HG02642 (cell line): Measurements from ENCODE around the gene ATP6V0B.

Experiments
- ATAC-seq: cut with Tn5 transposase; IDR thresholded peaks from one replicate; pipeline ENCODE4 v1.9.1; 2021; ENCODE audit warnings: mild to moderate bottlenecking; ENCODE audit not compliant: unreplicated experiment, poor library complexity

The ATP6V0B gene

DNA sequence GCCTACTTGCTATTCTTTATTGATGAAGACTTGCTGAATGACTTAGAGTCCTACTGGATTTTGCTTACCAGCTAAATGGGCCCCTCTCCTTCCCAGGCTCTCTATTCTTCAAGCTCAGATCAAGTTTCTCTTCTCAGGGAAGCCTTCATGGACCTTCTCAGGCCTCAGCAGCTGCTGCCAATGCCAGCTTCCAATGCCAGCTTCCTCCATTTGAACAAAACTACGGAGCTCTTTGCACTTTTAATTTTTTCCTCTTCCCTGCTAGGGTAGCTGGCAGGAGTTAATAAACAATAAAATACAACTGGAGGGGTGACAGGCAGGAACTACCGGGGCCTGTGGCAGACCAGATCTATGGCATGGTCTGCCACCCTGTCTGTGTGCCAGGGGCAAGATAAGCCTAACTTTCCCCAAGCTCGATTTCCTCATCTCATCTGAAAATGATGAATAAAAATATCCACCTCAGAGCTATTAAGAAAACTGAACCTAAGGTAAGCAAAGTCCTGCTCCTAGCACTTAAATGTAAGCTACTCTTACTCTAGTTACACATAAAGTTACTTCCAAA, 29.0 kb upstream of the ATP6V0B start:
- no peak for ATAC-seq

DNA sequence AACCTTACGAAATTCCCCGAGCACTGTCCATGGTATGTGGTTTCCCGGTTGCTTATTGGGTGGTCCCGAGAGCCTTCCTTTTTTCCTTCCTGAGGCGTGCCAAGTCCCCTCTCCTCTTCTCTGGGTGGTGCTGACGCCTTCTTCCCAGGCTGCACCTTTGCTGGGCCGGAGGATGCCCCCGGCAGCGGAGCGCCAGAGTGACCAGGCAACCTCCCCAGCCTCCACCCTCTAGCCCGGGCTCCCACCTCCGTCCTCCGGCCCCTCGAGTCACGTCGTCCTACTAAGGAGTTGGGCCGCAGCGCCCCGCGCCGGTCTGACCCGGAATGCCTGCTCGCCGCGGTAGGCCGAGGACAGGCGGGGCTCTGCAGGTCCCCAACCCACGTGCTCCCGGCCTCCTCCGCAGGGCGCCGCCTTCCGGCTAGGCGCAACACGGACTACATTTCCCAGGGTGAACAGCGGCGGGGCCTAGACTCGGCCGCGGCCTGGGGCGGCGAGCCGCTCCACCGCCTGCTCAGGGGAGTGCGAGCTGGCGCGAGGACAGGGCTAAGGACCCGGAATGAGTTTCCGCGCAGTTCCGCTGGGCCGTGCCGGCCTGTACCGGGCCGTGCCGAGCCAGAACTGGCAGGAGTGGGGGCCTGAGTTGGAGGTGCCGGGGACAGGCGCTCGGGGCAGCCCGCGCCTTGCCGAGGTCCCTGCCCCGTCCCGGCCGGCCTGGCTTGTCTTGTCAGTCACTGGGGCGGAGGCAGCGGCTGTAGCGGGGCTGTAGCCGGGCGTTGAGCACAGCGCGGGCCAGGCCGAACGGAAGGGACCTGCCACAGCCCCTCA, 28.3 kb upstream of the ATP6V0B start, which contains the start of gene IPO13:
IPO13 (plus strand) TSS at position 715 of the 825 bp plus-strand sequence. CDS start 651 bp downstream, outside the sequence.
- peak; percentile 92 for ATAC-seq

DNA sequence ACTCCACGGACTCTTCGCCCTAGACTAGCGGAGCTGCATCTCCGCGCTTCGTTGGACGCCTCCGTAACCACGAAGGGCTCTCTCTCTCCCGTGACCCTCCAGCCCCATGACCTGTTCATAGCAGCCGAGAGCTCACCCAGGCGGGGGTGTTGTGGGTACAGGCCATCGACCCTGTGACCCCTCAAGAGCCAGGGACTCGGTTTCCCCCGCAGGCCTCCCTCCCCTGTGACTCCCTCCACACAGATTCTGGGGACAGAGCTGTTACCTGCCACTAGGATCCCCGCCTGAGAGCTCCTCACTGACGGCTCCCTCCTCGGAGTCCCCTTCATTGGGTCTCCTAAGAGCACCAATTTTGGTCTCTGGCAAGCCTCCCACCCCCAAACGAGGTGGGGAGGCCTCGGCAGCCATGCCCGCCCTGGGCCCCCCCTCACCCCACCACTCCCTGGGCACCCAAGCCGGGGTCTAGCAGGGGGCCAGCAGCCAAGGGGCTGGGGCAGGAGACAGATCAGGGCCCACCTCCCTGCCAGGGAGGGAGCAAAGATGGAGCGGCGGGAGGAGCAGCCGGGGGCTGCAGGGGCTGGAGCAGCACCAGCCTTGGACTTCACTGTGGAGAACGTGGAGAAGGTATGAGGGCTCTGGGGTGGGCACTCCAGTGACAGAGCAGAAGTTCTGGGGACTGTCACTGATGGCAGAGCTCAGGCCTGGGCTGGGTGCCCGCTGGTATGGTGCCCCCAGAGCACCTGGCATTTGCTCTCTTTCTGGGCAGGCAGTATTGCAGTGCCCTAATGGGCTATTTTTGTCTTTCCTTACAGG, 27.5 kb upstream of the ATP6V0B start:
- peak; percentile 2 for ATAC-seq

DNA sequence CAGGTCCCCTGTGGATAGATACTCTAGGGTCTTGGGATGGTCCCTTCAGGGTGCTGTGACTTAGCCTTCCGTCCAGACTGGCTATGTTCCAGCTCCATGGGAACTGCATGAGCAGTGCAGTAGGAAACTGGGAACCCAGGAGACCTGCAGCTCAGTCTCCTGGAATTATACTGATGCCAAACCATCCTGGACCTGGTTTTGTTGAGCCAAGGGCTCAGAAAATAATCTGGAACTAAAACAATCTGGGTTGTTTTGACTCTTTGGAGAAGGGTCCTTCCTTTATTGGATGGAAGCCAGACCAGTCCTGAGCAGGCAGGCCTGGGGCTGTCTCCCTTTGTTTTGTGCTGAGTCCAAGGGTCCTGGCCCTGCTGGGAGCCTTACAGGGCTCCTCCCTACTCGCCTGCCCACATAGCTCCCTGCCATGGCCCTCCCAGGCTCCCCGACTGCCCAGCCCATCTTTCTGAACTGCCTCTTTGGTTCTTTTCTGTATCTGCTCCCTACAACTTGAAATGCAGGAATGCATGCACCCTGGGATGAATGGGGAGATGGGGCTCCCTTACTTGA, 26.8 kb upstream of the ATP6V0B start:
- ATAC-seq, result no peak

DNA sequence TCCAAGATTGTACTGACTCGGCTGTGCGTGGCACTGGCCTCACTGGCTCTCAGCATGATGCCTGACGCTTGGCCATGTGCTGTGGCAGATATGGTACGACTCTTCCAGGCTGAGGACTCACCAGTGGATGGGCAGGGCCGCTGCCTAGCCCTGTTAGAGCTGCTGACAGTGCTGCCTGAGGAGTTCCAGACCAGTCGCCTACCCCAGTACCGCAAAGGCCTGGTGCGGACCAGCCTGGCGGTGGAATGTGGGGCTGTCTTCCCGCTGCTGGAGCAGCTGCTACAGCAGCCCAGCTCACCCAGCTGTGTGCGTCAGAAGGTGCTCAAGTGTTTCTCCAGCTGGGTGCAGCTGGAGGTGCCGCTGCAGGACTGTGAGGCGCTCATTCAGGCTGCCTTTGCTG, 25.1 kb upstream of the ATP6V0B start:
- ATAC-seq, result no peak

DNA sequence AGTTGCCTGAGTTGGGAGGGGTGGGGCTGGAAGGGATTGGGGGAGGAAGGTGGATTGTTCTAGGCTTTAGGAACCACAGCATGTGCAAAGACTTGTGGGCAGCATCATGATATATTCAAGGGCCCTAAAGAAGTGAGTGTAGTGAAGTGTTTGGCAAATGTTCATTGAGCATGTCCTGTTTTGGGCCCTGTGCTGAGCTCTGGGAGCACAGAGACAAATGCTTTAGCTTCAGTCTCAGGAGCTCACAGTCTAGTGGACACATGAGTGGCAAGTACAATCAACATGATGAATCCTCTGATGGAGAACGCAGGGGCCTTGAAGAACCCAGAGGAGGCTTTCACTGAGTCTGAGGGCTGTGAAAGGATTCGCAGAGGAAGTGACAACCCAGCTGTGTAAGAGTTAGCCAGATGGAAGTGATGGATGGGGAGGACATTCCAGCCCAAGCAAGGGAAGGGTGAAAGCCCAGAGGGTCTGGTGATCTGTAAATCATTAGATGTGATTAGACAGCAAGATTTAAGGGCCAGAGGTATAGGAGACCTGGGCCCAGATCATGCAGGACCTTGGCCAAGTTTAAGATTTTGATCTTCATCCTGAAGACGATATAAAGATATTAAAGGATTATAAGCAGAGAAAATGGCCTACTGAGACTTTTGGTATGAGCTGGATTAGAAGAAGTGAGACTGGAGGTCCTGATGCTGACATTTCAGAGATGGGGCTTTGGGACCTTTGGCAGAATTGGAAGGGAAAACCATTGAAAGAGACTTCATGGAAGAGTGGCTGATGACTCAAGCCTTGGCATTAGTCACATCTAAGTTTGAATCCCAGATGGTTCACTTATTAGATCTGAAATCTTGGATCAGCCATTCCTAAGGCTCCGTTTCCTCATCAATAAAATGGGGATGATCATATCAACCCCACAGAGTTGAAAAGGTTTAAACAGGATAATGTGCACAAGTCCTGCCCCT, 23.5 kb upstream of the ATP6V0B start:
- no peak for ATAC-seq

DNA sequence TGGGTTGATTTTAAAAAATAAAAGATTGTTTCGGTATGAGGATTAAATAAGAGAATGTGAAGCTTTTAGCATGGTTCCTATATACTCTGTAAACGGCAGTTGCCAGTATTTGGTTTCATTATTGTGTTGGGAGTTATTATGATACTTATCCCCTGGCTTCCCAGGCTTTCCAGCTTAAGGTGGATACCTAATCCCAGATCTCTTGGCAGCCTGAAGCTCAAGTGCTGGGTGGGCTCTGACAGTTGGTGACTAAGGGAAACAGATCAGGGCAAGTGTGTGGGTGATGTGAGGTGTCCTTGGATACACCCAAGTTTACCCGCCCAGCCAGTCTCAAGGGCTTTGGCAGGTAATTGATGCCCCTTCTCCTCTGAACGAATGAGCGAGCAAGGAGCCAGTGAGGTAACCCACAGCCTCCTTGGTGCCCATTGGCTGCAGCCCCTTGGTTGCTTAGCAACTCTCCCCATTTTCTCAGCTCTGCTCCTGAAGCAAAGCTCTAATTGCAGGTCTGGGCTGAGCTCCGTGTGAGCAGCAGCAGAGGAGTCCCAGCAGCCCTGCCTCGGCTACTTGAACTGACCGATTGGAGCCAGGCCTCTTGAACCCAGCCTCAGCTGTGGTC, 21.9 kb upstream of the ATP6V0B start:
- ATAC-seq, result no peak

DNA sequence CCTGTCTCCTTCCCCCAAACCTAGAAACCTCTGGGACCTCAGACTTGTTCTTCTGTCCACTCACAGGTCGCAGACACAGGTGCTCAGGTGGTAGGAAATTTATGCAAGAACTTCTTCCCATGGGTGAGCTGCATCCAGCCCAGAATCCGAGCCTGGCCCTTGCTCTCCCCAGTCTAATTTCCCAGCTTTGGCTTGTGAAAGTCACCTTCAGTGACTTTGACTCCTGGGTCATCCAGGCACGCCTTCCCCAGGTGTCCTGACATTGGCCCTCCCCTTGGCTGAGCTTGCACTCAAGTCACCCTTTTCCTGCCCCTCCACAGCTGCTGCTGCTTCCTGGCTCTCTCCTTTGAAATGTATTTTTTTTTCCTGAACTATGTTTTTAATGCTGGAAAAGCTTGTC, 21.4 kb upstream of the ATP6V0B start:
- no peak for ATAC-seq

DNA sequence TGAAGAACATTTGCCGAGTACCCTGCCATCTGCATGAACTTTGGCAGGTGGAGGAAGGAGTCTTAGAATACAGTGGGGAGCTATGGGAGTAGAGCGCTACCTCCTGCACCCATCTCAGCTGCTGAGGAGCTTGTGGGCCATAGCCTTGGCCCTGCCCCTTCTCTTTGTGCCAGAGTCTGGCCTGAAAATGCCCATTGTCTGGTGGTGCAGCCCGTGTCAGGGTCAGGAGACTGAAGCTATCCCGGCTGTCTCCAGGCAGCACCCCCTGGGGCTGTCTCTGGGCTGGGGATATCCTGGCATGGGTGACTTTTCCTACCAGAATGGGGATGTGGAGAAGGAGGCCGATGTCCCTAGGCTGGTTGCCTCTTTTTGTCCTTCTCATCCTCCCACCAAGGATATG, 20.7 kb upstream of the ATP6V0B start:
- no peak for ATAC-seq

DNA sequence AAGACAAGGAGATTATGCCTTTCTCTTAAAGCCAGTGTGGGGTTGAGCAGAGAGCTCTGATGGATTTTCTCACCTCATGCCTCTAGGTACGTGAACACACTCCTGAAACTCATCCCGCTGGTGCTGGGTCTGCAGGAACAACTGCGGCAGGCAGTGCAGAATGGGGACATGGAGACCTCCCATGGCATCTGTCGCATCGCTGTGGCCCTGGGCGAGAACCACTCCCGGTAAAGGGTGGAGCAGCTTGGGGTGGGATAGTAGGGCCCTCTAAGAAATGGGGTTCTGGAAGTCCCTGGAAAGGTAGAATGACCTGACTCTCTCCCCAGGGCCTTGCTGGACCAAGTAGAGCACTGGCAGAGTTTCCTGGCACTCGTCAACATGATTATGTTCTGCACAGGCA, 18.5 kb upstream of the ATP6V0B start:
- ATAC-seq, result no peak

DNA sequence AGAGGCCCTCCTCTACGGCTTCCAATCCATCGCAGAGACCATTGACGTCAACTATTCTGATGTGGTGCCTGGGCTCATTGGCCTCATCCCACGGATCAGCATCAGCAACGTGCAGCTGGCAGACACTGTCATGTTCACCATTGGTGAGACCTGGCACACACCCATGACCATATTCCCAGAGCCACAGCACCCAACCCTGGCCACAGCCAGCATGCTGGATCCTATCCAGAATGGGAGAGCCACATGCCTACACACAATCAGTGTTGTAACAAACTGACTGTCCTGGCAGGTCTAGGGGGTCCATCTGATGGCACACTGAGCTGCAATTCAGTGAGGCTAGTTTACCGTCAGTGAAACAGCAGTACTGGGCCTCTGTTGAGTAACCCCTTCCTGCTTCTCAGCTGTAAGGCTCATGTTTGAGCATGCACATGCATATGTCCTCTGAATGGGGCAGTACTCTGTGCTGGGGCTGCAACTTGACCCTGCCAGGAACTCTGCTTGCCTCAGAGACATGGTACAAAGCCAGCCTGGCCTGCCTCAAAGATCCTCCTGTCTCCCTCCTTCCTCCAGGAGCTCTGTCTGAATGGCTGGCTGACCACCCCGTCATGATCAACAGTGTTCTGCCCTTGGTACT, 17.2 kb upstream of the ATP6V0B start:
- no peak for ATAC-seq

DNA sequence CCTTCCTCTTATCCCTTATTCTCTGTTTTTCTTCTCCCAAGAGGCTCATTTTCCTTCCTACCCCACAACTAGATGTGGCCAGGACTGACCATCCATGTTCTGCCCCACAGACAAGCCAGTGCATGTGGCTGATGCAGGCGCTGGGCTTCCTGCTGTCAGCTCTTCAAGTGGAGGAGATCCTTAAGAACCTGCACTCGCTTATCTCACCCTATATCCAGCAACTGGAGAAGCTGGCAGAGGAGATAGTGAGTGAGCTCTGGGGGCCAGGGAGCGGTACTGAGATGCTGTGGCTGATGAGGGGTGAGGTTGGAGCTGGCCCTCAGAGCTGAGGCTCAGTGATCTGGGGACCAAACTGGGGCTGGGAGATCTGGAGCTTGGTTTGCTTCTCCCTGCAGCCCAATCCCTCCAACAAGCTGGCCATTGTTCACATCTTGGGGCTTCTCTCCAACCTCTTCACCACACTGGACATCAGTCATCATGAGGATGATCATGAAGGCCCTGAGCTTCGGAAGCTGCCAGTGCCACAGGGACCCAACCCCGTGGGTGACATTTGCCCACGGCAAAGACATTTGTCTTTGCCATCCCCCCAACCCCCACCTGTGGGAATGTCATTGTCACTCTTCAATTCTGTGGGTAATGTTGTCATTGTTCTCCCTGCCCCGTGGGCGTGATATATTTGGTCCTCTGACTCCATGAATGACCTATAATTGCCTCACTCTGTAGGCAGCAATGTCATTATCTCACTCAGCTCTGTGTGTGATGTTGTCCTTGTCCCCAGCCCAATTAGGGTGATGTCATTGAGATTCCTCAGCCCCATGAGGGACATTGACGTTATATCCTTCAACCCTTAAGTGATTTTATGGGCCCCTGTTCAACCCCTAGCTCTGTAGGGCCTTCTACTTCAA, 16.2 kb upstream of the ATP6V0B start:
- no peak for ATAC-seq

DNA sequence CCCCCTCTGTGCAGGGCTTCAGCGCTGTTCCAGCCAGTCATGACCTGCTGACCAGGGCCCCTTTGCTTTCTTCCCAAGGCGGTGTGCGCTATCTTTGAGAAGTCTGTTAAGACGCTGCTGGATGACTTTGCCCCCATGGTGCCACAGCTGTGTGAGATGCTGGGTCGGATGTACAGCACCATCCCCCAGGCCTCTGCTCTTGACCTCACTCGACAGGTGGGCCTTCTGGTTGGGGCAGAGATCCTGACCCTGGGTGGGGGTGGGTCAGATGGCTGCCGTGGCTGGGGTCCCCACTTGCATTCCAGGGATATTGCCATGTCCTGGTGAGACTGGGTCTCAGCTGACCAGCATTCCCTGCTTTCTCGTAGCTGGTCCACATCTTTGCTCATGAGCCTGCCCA, 14.0 kb upstream of the ATP6V0B start:
- ATAC-seq, result no peak

DNA sequence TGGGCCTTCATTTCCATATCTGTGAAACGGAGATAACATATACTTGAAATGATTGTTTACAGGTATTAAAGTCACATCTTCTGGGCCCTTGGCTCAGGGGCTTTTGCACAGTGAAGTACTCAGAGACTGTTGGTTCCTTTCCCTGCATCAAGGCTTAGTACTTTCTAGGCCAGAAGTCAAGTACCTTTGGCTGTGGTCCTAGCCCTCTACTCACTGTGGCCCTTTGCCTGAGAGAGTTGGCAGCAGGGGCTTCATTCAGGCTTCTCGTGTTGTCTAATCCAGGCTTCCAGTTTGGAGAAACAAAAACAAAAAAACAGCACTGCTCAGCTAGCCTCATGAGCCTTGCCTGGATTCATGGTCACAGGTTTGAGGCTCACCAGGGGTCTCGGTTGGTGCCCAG, 13.1 kb upstream of the ATP6V0B start:
- ATAC-seq, result no peak

DNA sequence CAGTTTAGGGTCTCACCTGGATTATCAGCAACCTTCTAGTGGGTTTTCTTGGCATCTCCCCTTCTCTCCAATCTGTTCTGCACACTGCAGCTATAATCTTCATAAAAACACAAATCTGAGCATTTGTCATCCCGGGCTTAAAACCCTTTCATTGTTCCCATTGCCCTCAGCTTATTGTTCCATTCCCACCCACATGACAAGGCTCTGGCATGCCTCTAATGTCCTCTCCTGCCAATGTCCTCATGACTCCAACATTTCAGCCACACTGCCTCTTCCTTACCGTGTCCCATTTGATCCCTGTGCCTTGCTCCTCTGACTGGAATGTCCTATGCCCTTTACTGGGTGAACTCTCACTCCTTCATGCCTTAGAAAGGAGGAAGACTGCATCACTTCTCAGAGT, 12.4 kb upstream of the ATP6V0B start:
- ATAC-seq, result no peak

DNA sequence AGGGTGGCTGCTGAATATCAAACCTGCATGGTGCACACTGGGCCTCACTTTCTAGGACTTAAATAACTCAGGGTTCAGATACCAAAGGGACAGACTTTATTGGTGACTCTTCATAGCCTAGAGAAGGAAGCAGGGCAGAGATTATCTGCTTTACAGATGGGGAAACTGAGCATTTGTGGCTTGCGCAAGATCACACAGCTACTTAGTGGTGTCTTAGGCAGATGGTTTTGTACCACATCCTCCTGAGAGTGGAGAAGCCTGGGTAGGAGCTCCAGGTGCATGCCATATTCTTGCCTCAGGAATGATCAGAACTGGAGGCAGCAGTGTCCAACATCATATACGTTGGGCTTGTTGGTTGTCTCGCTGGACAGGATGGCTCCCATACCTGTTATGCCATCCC, 11.8 kb upstream of the ATP6V0B start:
- no peak for ATAC-seq

DNA sequence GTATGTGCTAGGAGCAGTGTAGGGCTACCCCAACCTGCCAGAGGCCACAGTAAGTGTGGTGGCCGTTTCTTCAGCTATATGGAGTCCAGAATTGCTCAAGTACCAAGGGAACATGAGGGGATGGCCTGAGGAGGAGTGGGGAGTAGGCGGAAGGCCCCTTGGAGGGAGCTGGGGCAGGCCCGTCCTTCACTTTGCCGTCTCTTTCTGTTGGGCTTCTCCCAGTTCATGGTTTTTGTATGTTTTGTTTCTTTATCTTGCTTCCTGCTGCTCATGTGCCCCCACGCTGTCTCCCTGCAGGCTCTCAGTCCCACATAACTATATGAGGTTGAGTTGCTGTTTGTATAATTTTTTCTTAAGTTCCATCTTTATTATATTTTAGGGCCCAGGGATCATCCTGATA, 10.9 kb upstream of the ATP6V0B start:
- no peak for ATAC-seq

DNA sequence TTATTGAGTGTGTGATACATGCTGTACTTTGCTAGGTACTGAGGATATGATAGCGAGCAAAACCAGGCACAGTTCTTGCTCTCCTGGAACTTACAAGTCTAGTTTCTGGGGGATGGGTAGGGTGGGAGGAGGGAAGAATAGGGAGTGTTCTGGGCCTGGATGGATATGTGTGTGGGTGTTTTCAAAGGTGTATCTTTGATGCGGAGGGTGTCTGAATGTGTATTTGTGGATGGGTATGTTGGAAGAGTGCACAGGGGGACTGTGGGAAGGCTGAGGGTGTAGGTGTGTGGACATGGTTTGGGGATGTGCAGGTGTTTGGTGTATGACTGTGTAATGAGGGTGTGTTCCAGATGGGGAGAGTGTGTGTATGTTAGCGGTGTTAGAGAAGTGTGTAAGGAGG, 9.4 kb upstream of the ATP6V0B start:
- no peak for ATAC-seq
